Esophagus muscularis mucosa (tissue), 4 donors: ENCODE measurements around the gene PRICKLE3. TPM values are rescaled to one million over a fixed set of nuclear protein-coding genes. Genes with fewer than 3 reads are reported as not detected.

Source experiments
- DNase-seq: peaks from one replicate; pipeline ENCODE4 v3.0.0-alpha.2; 2017; ENCODE audit errors: extremely low spot score
- H3K27ac ChIP-seq, 4 donors: fragments of 200-600 bp; sonication (generic); replicated peaks in 1 of 4; 1 replicate in 3 of 4; 2 replicates in 1 of 4; pipeline ENCODE4 v1.5.1; 2016 to 2019; ENCODE audit warnings: mild to moderate bottlenecking in 1 of 4
- H3K27me3 ChIP-seq, 4 donors: fragments of 200-600 bp; sonication (generic); one replicate each; pipeline versions ENCODE4 v1.5.1 to v1.6.0; 2016 to 2019
- H3K36me3 ChIP-seq, 4 donors: fragments of 200-600 bp; sonication (generic); one replicate each; pipeline ENCODE4 v1.5.1; 2016 to 2019
- H3K4me1 ChIP-seq, 4 donors: fragments of 200-600 bp; sonication (generic); one replicate each; pipeline ENCODE4 v1.5.1; 2016 to 2019
- H3K4me3 ChIP-seq, 4 donors: fragments of 200-600 bp; sonication (generic); 1 replicate in 2 of 4; 2 replicates in 2 of 4; pipeline ENCODE4 v1.5.1; 2016 to 2019; ENCODE audit warnings: mild to moderate bottlenecking in 4 of 4, moderate library complexity in 1 of 4
- H3K9me3 ChIP-seq, 4 donors: fragments of 200-600 bp; sonication (generic); 1 replicate in 3 of 4; 2 replicates in 1 of 4; pipeline ENCODE4 v1.5.1; 2016 to 2019
- EP300 ChIP-seq: sonication (generic); formaldehyde crosslinking; IDR thresholded peaks from one replicate; pipeline ENCODE4 v1.6.1; 2017; ENCODE audit warnings: antibody characterized with exemption
- POLR2A ChIP-seq: fragments of 450-650 bp; IDR thresholded peaks from one replicate; pipeline ENCODE4 v1.6.1; 2017; ENCODE audit warnings: antibody characterized with exemption, moderate library complexity, mild to moderate bottlenecking, low read depth
- POLR2AphosphoS5 ChIP-seq, 2 donors: sonication (generic); formaldehyde crosslinking; IDR thresholded peaks; one replicate each; pipeline ENCODE4 v1.6.1; 2017; ENCODE audit warnings: antibody characterized with exemption in 2 of 2
- WGBS: methylation state at CpG from one replicate; pipeline ENCODE4 v1.1.5; 2018; 5-methylcytosine and 5-hydroxymethylcytosine counted together
- intact Hi-C: fragments of 100-400 bp; cut with DNase I; formaldehyde crosslinking; loops from one replicate; pipeline ENCODE4 v1.15.1; 2023
- total RNA-seq, 4 donors: library from RNA; depleted of rRNA; stranded (reverse); fragments of >200 nt; gene quantifications; one replicate each; pipeline versions ENCODE4 v1.1.0 to v1.2.1, GENCODE V29; 2016
- TF ChIP-seq, protein P1 (sequence below), 3 experiments: fragments of 200-600 bp in 2 of 3; fragments of 450-650 bp in 1 of 3; sonication (generic) in 2 of 3; IDR thresholded peaks; one replicate each; pipeline ENCODE4 v1.5.1; 2017 to 2019; ENCODE audit warnings: antibody characterized with exemption in 3 of 3, mild to moderate bottlenecking in 2 of 3, moderate library complexity in 1 of 3

Gene PRICKLE3
- total RNA-seq, 4 donors from 2014 or later, result 7.6 to 16.2 (median 12.3) TPM

DNA sequence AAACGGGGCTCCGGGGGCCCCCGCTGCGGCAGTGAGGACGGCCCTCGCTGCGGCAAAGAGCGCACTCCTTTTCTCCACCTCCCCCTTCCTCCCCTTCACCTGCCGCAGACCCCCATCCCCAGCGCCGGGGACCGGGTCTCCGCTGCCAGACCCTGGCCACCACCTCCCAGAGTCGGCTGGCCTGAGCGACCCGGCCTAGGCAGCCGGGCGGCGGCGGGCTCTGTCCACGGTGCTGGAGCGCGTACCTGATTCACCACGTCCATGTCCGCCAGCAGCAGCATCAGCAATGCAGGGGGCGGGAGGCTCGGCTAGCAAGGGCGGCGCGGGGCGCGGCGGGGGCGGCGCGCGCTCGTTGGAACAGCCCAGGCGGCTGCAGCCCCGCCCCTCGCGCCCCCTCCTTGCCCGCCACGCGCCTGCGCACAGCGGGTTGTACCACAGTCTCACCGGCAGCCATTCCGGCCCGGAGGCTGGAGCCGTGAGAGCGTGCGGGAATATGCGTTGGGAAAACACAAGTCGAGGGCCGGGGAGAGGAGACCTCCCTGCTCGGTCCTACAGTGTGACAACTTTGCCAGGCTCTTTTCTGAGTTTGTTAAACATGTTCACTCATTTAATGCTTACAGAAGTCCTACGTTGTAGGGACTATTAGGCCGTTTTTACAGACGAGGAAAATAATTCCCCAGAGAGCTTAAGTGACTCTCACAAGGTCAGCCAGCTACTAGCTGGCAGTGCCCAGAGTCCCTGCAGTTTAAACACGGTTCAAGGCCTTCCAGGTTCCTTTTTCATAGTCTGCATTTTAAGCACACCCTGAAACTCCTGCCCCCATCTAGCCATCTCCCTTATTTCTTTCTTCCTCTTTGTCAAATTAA is 14.0 kb upstream of the PRICKLE3 start, which contains the start of gene SYP:
TSS of gene SYP (minus strand) at position 288 of the 866 bp plus-strand sequence. CDS start at position 281, 7 bp downstream.
- Histone ChIP-seq H3K27me3 (no peaks in the 10 kb centered on the region), H3K9me3 (no peaks in the 10 kb centered on the region), H3K4me1 (peaks cover 4 to 16% (median 13%) of the 10 kb centered on the region in 4 donors), H3K27ac (peak within 1 kb of the TSS; percentile 35 to 78 (median 61)), H3K4me3 (peak within 1 kb of the TSS; percentile 38 to 48 (median 42)), H3K36me3 (no peaks in the 10 kb centered on the region)
- DNase-seq, result peak; percentile 95
- intact Hi-C loops, result loop anchor here (5.0 kb wide), 1 partner anchor 37 kb away; the partner anchor contains the start of gene CCDC22
- WGBS, result 48% methylated on average over 31 of the region's 61 CpGs
- TF ChIP-seq POLR2A, result peak; percentile 42
- TF ChIP-seq EP300, result no peak
- peak; percentile 80 to 92 for TF ChIP-seq POLR2AphosphoS5 (IDR thresholded peaks at IDR 0.05)
- TF ChIP-seq, protein P1, sequence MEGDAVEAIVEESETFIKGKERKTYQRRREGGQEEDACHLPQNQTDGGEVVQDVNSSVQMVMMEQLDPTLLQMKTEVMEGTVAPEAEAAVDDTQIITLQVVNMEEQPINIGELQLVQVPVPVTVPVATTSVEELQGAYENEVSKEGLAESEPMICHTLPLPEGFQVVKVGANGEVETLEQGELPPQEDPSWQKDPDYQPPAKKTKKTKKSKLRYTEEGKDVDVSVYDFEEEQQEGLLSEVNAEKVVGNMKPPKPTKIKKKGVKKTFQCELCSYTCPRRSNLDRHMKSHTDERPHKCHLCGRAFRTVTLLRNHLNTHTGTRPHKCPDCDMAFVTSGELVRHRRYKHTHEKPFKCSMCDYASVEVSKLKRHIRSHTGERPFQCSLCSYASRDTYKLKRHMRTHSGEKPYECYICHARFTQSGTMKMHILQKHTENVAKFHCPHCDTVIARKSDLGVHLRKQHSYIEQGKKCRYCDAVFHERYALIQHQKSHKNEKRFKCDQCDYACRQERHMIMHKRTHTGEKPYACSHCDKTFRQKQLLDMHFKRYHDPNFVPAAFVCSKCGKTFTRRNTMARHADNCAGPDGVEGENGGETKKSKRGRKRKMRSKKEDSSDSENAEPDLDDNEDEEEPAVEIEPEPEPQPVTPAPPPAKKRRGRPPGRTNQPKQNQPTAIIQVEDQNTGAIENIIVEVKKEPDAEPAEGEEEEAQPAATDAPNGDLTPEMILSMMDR (IDR thresholded peaks at IDR 0.05), result peak in 1 of 3 experiments; percentile 14

DNA sequence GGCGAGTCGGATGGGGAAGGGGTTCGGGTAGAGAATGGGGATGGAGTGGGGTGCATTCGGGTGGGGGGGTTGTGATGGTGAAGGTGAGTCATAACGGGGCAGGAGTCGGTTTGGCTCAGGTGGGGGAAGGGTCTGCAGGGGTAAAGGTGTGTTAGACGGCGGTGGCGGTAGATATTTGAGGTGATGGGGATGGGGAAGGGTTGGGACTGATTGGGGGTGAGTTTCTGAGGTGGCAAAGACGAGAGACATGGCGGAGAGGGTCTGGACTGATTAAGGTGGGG is 13.1 kb upstream of the PRICKLE3 start:
- H3K4me1 ChIP-seq, result peaks cover 4 to 16% (median 13%) of the 10 kb centered on the region in 4 donors
- DNase-seq, result no peak
- H3K4me3 ChIP-seq, result peak overlapping the region in 1 of 4 donors; percentile 39
- no peaks in the 10 kb centered on the region for H3K9me3 ChIP-seq
- no peak overlapping the region for H3K27ac ChIP-seq
- no peaks in the 10 kb centered on the region for H3K36me3 ChIP-seq
- TF ChIP-seq POLR2A, result no peak
- TF ChIP-seq POLR2AphosphoS5 (IDR thresholded peaks at IDR 0.05), result no peak
- TF ChIP-seq EP300, result no peak
- TF ChIP-seq, protein P1 (IDR thresholded peaks at IDR 0.05), result no peak
- intact Hi-C loops, result no loop called here
- WGBS, result 44% methylated on average over 11 of the region's 11 CpGs
- H3K27me3 ChIP-seq, result no peaks in the 10 kb centered on the region

DNA sequence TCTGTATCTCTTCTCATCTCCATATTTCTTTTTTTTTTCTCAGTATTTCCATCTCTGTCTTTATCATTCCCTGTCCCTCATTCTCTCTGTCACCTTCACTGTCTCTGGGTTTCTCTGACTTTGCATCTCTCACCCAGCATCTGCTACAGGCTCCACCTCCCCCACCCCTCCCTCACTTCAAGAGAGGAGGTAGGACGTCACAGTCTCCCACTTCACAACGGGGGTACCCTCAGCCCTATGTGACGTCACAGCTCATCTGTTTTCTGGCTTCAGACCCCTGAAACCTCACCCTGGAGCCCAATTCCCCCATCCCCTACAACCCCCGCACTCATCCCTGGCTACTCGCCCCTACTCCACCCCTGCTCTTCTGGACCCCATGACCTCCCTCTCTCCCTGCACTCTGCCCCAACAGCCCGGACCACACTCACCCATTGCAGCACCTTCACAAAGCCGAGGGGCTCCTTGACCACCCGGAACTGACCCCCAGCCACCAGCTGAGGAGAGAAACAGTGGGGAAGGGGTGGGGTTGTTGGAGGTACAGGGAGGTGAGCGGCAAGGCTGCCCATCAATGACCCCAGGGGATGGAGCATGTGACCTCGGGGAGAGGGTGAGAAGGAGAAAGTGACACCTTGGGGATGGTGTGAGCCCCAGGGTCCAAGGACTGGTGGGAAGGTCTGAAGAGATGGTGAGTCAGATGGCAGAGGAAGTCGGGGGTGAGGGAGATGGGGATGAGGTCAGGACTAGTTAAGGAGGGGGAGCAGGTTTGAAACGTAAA is 12.6 kb upstream of the PRICKLE3 start:
- WGBS, result 45% methylated on average over 12 of the region's 12 CpGs
- intact Hi-C loops, result no loop called here
- TF ChIP-seq, protein P1 (IDR thresholded peaks at IDR 0.05), result no peak
- TF ChIP-seq EP300 (no peak), POLR2AphosphoS5 (IDR thresholded peaks at IDR 0.05) (no peak), POLR2A (no peak)
- H3K4me3 ChIP-seq, result no peak overlapping the region
- H3K27ac ChIP-seq, result no peak overlapping the region
- H3K4me1 ChIP-seq, result peaks cover 4 to 16% (median 13%) of the 10 kb centered on the region in 4 donors
- no peak for DNase-seq
- no peaks in the 10 kb centered on the region for H3K9me3 ChIP-seq
- no peaks in the 10 kb centered on the region for H3K36me3 ChIP-seq
- H3K27me3 ChIP-seq, result no peaks in the 10 kb centered on the region

DNA sequence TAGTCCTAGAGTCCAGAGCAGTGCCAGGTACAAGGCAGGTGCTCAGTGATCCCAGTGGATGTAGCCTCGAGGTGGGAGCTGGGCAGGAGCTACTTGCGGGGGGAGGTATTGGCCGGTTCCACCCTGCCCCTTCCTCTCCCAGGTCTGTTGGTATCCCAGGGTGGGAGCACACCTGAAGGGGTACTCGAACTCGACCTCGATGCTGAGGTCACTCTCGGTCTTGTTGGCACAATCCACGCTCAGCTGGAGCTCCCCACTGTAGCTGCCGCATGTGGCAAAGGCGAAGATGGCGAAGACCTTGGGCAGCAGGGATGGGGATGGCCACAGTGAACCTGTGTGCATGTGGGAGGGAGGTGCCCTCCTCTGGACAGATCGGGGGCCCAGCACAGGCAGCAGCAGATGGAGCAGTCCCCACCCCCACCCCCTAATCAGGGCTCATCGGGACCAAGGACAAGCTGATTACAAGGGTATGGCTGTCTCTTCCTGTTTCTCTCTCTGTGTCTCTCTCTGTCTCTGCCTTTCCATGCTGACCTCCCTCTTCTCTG is 11.4 kb upstream of the PRICKLE3 start:
- H3K27ac ChIP-seq, result no peak overlapping the region
- H3K4me3 ChIP-seq, result no peak overlapping the region
- 91% methylated on average over 11 of the region's 13 CpGs for WGBS
- H3K9me3 ChIP-seq, result no peaks in the 10 kb centered on the region
- intact Hi-C loops, result no loop called here
- H3K4me1 ChIP-seq, result peaks cover 4 to 18% (median 14%) of the 10 kb centered on the region in 4 donors
- H3K27me3 ChIP-seq, result no peaks in the 10 kb centered on the region
- H3K36me3 ChIP-seq, result no peaks in the 10 kb centered on the region
- no peak for DNase-seq
- TF ChIP-seq POLR2A (no peak), EP300 (no peak), POLR2AphosphoS5 (IDR thresholded peaks at IDR 0.05) (no peak)
- TF ChIP-seq, protein P1 (IDR thresholded peaks at IDR 0.05), result no peak
